Smooth muscle cell (in vitro differentiated cells): ENCODE results near the gene IFIH1. TPM values are rescaled to one million over a fixed set of nuclear protein-coding genes. Genes with fewer than 3 reads are reported as not detected.

ENCODE experiments used
- DNase-seq: peaks from one replicate; lab custom pipeline; 2025; ENCODE audit not compliant: unreplicated experiment; lab: John Stamatoyannopoulos, UW
- H2AFZ ChIP-seq: fragments of 200-600 bp; sonication (generic); 2 replicates; pipeline ENCODE4 v1.6.0; 2016; ENCODE audit warnings: antibody characterized with exemption, low read depth, mild to moderate bottlenecking
- H3F3A ChIP-seq: fragments of 200-600 bp; sonication (generic); 2 replicates; pipeline ENCODE4 v1.6.0; 2017; ENCODE audit warnings: antibody characterized with exemption, low read depth
- H3K27ac ChIP-seq: fragments of 200-600 bp; sonication (generic); 2 replicates; pipeline ENCODE4 v1.5.1; 2016; ENCODE audit warnings: low read depth, mild to moderate bottlenecking
- H3K27me3 ChIP-seq: fragments of 200-600 bp; sonication (generic); 2 replicates; pipeline ENCODE4 v1.6.1; 2016; ENCODE audit warnings: low read depth, mild to moderate bottlenecking
- H3K36me3 ChIP-seq: fragments of 200-600 bp; sonication (generic); 2 replicates; pipeline ENCODE4 v1.5.1; 2016; ENCODE audit warnings: low read depth
- H3K4me1 ChIP-seq: fragments of 200-600 bp; sonication (generic); 2 replicates; pipeline ENCODE4 v1.5.1; 2016; ENCODE audit warnings: low read depth
- H3K4me2 ChIP-seq: fragments of 200-600 bp; sonication (generic); 2 replicates; pipeline ENCODE4 v1.6.0; 2016; ENCODE audit warnings: mild to moderate bottlenecking
- H3K4me3 ChIP-seq: fragments of 200-600 bp; sonication (generic); 2 replicates; pipeline ENCODE4 v1.5.1; 2016; ENCODE audit warnings: mild to moderate bottlenecking
- H3K79me2 ChIP-seq: fragments of 200-600 bp; sonication (generic); 2 replicates; pipeline ENCODE4 v1.6.0; 2016; ENCODE audit warnings: low read depth, mild to moderate bottlenecking
- H3K9ac ChIP-seq: fragments of 200-600 bp; sonication (generic); 2 replicates; pipeline ENCODE4 v1.6.0; 2016; ENCODE audit warnings: low read depth
- H3K9me3 ChIP-seq: fragments of 200-600 bp; sonication (generic); replicated peaks from 2 replicates; pipeline ENCODE4 v1.5.1; 2016; ENCODE audit warnings: low read depth
- H4K20me1 ChIP-seq: fragments of 200-600 bp; sonication (generic); 2 replicates; pipeline ENCODE4 v1.6.0; 2016; ENCODE audit warnings: low read depth
- CTCF ChIP-seq: fragments of 200-600 bp; sonication (generic); IDR thresholded peaks from 2 replicates; pipeline ENCODE4 v1.5.1; 2017; ENCODE audit warnings: borderline replicate concordance, mild to moderate bottlenecking, antibody characterized with exemption; ENCODE audit not compliant: insufficient read depth, poor library complexity, severe bottlenecking
- WGBS: methylation state at CpG from one replicate; pipeline ENCODE4 v1.1.7; 2016; ENCODE audit warnings: low lambda C conversion rate; 5-methylcytosine and 5-hydroxymethylcytosine counted together
- polyA plus RNA-seq: library from polyadenylated mRNA; unstranded; fragments of >200 nt; fragmentation: Nextera tagmentation; extraction: Ambion mirVana; gene quantifications from 2 replicates; pipeline ENCODE4 v1.2.1, GENCODE V29; 2016
- total RNA-seq: library from RNA; depleted of rRNA; stranded (reverse); fragments of >200 nt; gene quantifications from 2 replicates; pipeline ENCODE4 v1.2.3, GENCODE V29; 2014

The IFIH1 gene
- total and polyA plus RNA-seq, 2 experiments from 2014 or later, result 0.24 to 2.3 TPM

GRCh38 chr2:162217598-162217997, 100.9 kb downstream of the IFIH1 start:
- H3K36me3 ChIP-seq, result peaks cover 8% of the 10 kb centered on the region
- H3K27ac ChIP-seq, result no peak overlapping the region
- 100% methylated on average over 1 of the region's 1 CpG for WGBS

More at GRCh38 chr2:162217598-162217997, 100.9 kb downstream of the IFIH1 start:
- no peak overlapping the region for H3K4me3 ChIP-seq
- H3K27me3 ChIP-seq, result no peaks in the 10 kb centered on the region
- DNase-seq, result no peak
- no peak overlapping the region for H3K4me2 ChIP-seq
- no peaks in the 10 kb centered on the region for H3K79me2 ChIP-seq
- H4K20me1 ChIP-seq, result no peaks in the 10 kb centered on the region
- no peak overlapping the region for H2AFZ ChIP-seq
- H3K9ac ChIP-seq, result no peak overlapping the region
- no peaks in the 10 kb centered on the region for H3F3A ChIP-seq
- no peak for TF ChIP-seq CTCF
- H3K9me3 ChIP-seq, result no peaks in the 10 kb centered on the region
- no peaks in the 10 kb centered on the region for H3K4me1 ChIP-seq

Other genes with a start within 250 kb of the IFIH1 start
- gene DPP4, start 244.5 kb downstream of the IFIH1 start, total RNA-seq, result 29.5 and 32.0 TPM in 2 replicates
- 17.6 and 24.8 TPM in 2 replicates for gene DPP4, start 244.5 kb downstream of the IFIH1 start, polyA plus RNA-seq
- not detected in 2 replicates for gene GCG, start 166.4 kb downstream of the IFIH1 start, total RNA-seq
- not detected in 2 replicates for gene GCG, start 166.4 kb downstream of the IFIH1 start, polyA plus RNA-seq
- gene FAP, start 75.2 kb downstream of the IFIH1 start, total RNA-seq, result 47.0 and 94.5 TPM in 2 replicates
- 22.3 and 29.6 TPM in 2 replicates for gene FAP, start 75.2 kb downstream of the IFIH1 start, polyA plus RNA-seq
- gene GCA, start 25.4 kb upstream of the IFIH1 start, total RNA-seq, result 10.1 and 13.7 TPM in 2 replicates
- gene GCA, start 25.4 kb upstream of the IFIH1 start, polyA plus RNA-seq, result 6.1 TPM in 2 replicates